DMS 273 (cell line): Measurements from ENCODE around the gene RAD51B.

Experiments used
- DNase-seq: peaks from one replicate; lab custom pipeline; 2025; ENCODE audit not compliant: unreplicated experiment; lab: John Stamatoyannopoulos, UW

The RAD51B gene

DNA sequence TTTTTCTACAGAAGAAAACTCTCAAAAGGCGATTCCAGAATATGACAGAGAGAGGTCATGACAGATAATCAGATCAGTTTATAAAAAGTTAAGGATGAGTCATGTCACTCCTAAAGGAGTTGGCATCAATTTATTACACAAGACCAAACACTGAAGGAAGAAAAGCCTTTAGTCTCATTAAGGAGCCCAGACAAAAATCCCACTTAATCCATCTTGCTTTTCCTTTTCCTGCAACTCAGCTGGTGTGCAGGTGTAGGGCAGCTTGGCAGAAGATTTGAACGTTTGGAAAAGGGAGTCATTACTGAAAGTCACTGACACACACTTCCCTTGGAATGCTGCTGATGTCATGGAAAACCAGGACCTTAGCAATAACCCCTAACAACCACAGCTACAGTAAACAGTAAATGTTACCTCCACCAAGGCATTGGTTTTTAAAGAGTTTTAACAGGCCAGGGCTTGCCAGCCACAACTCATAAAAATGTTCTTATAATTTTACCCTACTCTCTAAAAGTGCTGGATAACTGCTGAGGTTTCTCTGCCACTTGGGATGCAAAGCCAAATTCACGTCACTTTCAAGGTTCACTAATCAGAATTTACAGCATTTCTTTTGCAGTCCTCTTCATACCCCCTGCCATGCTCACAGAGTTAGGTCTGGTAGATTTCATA lies 320.6 kb downstream of the RAD51B start:
- peak; percentile 64 for DNase-seq

DNA sequence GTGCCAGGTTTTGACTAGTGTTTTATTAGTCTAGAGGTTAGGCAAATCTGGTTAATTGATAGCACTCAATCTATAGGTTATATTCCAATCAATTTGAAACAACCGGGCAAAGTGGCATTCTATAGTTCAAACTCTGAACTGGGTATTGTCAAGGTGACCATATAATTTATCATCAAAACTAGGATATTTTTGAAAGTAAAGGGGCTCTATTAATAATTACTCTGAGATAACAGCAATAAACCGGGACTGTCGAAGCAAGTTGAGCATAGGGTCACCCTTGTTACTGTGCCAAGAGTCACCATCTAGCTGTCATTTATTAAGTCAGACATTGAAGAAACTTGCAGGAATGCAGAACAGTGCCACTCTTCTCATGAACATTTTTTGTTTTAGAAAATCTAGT lies 321.2 kb downstream of the RAD51B start:
- DNase-seq: no peak

DNA sequence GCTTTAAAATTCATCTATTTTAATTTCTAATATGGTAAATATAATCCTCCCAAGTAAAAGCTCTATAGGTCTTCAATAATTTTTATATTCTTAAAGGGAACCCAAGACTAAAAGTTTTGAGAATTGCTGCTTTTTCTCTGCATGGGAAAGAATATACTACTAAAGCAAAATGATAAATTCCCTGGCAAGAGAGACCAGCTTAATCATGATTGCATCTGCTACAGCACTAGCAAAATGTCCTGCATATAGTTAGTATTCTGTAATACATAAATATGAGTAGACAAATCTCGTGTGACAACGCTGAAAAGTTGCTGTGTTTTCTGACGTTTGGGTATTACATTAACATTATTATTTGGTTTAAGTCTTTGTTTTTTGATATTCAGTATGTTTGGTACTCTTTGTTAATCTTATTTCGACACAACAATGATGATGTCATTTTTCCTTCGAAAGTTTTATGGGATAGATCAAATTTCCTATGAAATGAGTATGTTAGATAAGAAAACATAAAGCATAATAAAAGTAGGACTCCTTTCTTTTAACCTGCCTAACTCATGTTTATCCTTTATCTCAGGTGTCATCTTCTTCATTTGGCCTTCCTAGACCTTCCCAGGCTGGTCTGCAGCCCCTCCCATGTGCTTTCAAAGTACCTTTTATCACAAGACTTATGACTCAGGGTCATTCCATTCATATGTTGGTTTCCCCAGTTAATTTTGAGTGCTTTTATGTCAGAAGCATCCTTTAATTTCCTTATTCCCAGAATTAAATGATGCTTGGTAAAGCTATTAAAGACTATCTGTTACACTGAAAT lies 321.9 kb downstream of the RAD51B start:
- peak; percentile 51 for DNase-seq

DNA sequence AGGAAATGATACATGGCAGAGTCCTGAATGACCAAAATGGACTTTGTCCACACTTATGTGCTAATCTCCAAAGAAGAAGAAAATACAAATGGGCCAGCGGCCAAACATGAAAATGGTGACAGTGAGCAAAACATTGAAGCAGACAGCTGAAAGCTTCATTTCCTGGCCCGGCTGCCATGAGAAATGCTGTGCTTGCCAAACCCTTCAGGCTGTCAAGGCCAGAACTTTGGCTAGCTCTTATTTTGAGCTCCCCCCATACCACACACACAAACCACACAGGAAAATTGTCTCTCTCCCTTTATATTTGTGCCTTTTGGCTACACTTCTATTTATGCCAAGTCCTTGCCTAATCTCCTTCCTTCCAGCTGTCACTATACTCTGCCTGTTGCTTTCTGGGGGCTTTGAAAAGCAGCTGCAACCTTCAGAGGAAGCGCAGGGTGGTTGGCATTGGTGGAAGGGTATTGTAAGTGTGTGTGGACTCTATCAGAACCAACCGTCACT lies 323.8 kb downstream of the RAD51B start:
- DNase-seq: peak; percentile 76

DNA sequence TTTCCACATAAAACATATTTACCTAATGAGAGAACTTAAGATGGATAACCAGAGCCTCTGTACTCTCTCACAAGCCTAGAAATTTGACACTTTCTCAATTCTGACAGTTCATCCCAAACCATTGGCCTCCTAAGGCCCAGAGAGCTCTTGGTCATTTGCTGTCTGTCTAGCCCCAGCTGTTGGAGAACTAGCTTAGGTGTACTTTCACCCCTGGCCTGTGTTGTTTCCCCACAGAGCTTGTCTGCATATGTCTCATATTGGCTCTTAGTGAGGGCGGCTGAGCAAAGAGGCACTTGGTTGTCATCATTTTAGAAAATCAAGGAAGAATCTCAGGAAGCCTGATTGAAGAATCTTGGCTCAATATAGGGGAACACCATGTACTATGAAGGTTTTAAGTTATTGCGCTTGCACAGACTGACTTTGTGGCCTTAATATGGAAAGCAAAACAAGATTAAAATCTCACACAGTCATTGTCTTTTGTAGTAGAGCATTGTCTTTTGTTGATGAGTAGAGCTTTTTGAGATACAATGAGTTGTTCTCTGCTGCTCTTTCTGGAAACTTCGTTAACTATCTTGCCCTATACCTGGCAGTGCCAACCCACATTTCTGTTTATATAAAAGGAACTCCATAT lies 324.6 kb downstream of the RAD51B start:
- DNase-seq: peak; percentile 25

DNA sequence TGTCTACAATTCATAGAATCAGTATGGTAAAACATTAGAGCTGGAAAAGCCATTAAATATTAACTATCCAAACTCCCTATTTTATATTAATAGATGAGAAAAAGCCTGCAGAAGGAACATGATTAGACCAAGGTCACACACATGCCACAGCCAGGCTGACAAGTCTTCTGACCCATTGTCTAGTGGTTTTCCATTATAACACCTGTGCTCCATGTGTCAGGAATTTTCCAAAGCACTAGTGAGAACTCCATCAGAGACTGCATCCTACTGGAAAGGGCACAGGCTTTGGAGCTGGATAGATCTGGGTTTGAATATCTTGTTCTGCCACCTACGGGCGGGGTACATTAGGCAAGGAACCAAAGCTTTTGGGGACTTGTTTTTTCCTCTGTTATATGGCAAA lies 325.5 kb downstream of the RAD51B start:
- no peak for DNase-seq

DNA sequence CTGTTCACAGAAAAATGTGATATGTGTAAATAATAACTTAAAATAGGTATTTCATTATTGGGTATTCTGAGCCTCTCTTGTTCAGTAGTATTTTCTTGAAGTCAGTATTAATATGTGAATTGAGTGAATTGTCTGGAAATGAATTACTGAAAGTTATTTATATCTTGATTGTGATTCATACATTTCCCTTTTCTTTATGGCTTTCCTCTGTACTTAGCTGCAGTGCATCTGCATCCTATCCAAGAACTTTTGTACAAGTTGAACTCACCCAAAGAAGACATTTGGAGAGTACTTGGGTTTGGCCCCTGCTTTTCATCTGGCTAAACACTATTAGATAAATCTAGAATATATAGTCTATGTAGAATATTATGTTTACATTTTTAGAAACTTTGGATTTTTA lies 326.0 kb downstream of the RAD51B start:
- DNase-seq: no peak

DNA sequence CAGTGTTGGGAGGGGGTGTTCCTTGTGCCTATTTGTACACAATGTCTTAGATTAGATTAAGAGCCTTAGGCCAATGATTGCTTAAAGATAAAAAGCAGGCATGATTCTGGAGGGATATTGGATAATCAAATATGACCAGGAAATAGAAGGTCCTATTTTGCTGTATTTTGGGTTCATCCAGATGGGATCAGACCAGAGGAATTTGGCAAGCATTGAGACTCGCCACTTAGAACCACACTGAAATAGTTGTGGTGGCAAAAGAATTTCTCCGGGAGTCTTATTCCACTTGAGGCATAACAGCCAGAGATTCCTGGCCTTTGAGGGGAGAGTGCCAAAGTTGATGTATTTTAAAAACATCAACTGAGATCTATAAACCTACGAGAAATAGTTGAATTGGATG lies 327.2 kb downstream of the RAD51B start:
- peak; percentile 65 for DNase-seq

DNA sequence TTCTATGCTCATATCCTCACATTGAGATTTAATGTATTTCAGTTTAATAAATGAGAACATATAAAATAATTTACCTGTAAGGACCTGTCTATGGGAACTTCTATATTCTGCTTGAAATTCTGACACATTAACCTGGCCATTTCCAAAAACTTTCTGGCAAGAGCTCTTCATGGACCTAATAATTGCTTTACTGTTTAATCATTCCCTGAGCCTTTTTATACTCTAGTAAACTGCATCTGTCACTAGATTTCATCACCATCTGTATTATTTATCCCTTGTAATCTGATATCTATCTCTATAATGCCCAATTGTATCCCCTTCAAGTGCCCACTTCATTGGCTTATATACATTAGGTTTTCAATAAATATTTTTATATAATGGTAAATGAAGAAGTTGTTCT lies 327.7 kb downstream of the RAD51B start:
- peak; percentile 77 for DNase-seq

DNA sequence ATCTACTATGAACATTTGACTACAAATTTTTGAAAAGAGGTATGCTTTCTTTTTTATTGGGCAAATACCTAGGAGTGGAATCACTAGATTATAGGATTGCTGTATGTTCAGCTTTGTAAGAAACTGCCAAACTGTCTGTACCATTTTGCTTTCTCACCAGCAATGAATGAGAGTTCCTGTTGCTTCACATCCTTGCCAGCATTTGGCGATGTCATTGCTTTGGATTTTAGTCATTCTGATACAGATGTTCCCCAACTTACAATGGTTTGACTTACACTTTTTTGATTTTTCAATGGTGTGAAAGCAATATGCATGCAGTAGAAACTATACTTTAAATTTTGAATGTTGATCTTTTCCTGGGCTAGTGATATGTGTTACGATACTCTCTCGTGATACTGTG lies 328.7 kb downstream of the RAD51B start:
- DNase-seq: no peak

DNA sequence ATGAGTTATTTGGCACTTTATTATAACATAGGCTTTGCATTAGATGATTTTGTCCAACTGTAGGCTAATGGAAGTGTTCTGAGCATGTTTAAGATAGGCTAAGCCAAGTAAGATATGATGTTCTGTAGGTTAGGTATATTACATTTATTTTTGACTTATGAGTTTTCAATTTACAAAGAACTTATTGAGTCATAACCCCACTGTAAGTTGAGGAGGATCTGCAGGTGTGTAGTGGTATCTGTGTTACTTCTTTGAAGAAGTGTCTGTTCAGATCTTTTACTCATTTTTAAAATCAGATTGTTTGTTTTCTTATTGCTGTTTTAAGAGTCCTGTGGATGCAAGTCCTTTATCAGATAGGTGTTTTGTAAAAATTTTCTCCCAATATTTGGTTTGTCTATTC lies 329.2 kb downstream of the RAD51B start:
- no peak for DNase-seq

DNA sequence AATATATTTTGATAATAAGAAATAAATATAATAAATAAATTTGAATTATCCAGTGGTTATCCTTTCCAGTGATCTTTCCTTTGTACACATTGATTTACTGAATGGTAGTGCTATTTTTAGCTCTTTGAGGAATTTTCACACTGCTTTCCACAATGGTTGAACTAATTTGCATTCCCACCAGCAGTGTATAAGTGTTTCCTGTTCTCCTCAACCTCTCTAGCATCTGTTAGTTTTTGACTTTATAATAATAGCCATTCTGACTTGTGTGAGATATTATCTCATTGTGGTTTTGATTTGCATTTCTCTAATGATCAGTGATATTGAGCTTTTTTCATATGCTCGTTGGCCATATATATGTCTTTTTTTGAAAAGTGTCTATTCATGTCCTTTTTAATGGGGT lies 333.7 kb downstream of the RAD51B start:
- peak; percentile 42 for DNase-seq

DNA sequence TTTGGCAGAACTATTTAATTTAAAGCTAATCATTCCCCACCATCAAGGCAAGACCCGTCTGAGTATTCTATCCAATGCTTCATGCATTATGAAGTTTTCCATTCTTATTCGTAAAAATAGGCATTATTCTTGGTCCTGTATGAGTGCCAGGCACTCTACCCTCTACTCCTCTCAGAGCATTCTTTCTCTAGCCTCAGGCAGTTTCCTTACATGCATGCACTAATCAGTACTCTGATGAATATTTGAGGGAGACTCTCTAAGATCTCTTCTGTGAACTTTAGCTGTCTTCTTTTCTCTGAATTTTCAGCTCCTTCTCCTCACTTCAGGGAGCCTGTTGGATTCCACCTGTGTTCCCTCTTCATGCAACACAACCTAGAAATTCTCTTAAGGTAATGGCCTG lies 334.7 kb downstream of the RAD51B start:
- DNase-seq: no peak

DNA sequence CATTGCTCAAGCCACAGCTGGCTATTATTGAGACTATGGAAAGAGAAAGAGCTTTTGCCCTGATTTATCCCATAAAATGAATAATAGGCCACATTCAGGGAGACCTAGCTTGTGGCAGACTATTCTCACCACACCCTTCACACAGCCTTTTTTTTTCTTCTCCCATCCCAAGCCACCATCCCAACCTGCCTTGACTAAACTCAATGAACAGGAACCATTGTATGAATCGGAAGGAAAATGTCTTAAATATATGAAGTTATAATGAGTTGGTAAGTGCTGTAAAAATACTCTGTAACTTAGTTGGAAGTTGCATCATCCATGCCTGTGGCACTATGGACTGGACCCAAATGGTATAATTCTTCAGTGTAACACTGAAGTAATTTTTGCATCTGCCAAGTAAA lies 338.4 kb downstream of the RAD51B start:
- peak; percentile 21 for DNase-seq

DNA sequence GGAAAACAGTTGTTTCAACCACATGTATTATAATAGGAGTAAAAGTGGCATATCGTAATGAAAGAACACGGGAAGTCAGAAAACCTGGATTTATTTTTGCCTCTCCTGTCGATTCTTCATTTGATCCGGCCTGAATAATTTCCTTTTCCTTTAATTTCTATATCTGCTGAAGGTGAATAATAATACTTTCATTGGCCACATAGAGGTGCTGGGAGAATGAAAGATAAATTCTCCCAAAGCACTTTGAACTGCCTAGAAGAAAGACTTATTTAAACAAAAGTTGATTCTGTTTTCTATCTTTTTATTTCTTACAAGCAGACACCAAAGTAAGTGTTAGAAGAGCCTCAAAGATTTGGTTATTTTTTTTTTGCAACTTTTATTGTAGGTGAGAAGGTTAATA lies 339.1 kb downstream of the RAD51B start:
- DNase-seq: no peak

DNA sequence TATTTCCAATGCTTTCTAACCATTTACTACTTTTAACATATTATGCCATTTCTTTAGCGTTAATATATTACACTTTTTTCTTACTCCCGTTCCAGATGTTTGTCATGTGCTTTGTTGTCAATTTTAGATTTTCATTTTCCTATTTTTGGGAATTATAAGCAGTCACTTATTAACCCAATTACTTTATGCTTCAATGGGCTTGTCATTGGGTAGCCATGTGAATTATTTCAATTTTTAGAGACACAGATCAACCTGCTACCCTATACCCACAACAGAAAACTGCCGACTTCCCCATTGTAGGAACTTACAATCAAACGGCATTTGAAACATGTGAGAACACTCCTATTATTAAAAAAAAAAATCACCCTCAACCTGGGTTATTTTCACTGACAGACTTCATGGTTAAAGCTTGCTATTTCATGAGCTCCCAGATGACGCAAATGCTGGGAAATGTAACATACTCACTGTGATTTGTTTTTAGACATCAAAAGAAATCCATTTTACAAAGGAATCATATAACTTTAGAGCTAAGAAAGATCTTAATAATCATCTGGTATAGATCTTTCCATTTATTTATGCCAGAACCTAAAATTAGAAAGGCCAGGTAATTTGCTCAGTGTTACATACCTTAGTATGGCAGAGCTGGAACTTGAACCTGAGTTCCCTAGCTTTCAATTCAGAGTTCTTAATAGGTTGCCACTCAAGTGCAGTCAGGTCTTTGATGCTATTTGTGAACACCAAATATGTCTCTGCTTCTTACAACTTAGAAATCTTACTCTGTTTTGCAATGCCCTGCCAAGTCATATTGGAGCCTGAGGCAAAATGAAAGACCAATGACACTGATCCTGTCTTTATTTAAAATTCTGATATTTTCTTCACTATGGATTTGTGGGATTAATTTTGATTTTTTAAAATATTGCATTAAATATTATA lies 340.4 kb downstream of the RAD51B start:
- DNase-seq: no peak

DNA sequence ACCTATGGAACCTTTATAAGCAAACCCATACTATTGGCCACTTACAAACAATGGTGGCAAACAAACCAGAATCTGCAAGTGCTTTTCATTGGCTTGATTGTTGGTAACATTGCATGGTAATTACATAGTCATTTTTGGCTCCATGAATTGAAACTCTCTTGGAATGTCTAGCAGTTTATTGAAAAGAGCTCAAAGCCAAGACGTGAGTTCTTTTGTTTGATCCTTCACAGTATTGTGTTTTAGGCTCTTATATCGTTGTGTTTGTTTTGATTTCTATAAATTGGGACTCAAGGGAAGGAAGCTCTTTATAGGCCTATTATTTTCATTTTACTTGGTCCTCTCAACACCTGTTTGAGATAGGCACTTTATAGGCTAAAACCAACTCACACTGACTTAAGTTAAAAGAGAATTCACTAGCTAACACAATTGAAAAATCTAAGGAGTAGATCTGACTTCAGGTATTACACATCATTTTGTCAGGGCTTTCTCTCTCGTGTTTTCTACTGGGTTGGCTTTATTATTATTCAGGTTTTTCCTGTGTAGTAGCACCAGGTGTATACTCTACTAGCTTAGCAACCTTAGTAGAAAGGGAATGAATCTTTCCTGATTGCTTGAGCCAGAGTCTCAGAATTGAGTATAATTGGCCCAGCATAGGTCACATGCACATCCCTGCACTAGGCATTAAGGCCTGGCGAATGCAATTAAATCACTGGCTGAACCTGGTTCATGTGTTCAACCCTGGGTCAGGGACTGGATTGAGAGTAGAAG lies 341.4 kb downstream of the RAD51B start:
- no peak for DNase-seq

DNA sequence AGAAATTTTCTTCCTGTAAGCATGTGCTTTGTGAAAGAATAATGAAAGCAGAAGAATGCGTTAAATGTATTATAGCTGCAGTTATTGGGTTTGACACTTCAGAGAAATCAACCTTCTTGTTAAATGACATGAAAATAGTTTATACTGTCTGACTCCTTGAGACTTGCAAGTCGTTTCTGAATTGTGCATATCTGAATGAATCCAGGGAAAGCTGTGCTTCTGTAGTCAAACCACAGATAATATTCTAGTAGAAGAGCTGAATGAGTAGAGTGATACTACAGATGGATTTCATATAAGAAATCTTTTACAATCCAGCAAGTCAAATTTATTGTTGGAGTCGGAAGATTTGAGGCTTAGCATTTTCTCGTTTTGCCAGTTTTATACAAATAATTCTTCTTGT lies 343.3 kb downstream of the RAD51B start:
- no peak for DNase-seq

DNA sequence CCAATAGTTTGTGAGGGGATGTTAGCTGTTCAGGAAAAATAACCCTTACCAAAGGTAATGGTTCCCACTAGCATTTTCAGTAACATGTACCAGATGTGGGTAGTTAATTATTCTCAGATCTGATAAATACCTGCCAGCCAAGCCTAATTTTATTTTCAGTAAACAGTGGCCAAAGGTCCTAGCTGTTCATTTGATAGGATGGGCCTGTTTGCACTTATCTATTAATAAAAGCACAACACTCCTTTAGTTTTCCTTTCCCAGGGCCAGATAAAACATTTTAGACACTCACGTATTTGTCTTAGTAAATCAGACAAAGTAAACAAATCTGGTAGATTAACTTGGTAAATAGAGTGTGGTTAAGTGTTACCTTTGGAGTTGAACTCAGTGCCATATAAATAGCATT lies 345.1 kb downstream of the RAD51B start:
- DNase-seq: peak; percentile 50

DNA sequence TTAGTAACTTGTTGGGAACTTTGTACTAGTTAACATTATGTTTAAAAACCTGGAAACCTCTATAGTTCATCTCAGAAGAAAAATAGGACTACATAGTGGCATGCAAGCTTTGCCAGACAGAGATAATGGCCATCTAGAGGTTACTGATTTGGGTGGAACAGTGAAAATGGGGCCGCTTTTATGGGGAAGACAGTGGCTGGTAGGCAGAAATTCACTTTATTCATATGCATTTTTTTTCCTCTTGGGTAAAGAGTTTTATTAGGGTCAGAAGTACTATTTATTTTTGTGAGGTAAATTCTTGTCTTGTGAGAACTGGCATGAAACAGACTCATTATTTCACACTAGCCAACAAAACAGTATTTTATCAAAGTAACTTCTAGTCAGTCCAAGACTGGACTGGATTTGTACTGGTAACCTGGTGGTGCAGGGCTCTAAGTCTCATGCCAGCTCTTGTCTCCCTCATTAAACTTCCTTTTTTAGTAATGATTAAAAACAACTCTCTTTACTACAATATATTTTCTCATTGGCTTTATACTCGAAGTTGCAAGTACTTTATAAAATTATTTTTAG lies 345.8 kb downstream of the RAD51B start:
- no peak for DNase-seq
